Measurements from ENCODE around the gene MKLN1. TPM values are rescaled to one million over a fixed set of nuclear protein-coding genes. Genes with fewer than 3 reads are reported as not detected.

The MKLN1 gene
- total RNA-seq, 2 donors from 2014 or later = 25.1 to 29.3 TPM

DNA sequence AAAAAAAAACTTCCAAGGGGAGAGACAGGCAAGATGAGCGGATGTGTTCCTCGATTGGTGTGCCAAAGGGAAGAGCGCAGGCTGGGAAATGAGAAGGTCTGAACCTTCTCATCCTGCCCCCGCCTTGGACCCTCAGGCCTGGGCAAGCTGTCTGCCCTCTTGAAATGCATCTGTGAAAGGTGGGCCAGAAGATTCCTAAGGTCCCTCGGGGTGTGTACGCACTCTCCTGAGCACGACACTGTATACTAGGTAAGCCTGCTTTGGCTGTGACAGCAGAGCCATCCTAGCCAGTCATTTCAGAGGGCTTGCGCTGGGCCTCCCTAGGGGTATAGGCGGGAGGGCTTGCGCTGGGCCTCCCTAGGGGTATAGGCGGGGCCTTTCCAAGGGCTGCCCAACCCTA, 201.9 kb downstream of the MKLN1 start:
- no peaks in the 10 kb centered on the region for H3K36me3 ChIP-seq (replicated peaks in 1 of 2; ENCODE audit: insufficient read depth in 1 of 2, low read depth in 2 of 2)
- DNase-seq (no peak), ATAC-seq (no peak)
- peak overlapping the region in 1 of 4 donors; percentile 5 for H3K27ac ChIP-seq
- no peaks in the 10 kb centered on the region for H3K9me3 ChIP-seq
- WGBS, 2 donors = 89 to 93% methylated on average over 8 to 11 of the region's 11 CpGs
- intact Hi-C loops (cut with DNase I) = no loop called here
- no peak overlapping the region for H3K4me3 ChIP-seq
- H3K27me3 ChIP-seq = no peaks in the 10 kb centered on the region
- peaks cover 49% of the 10 kb centered on the region for H3K4me1 ChIP-seq
- no peak for TF ChIP-seq POLR2A (IDR thresholded peaks at IDR 0.05)
- TF ChIP-seq, protein P1, sequence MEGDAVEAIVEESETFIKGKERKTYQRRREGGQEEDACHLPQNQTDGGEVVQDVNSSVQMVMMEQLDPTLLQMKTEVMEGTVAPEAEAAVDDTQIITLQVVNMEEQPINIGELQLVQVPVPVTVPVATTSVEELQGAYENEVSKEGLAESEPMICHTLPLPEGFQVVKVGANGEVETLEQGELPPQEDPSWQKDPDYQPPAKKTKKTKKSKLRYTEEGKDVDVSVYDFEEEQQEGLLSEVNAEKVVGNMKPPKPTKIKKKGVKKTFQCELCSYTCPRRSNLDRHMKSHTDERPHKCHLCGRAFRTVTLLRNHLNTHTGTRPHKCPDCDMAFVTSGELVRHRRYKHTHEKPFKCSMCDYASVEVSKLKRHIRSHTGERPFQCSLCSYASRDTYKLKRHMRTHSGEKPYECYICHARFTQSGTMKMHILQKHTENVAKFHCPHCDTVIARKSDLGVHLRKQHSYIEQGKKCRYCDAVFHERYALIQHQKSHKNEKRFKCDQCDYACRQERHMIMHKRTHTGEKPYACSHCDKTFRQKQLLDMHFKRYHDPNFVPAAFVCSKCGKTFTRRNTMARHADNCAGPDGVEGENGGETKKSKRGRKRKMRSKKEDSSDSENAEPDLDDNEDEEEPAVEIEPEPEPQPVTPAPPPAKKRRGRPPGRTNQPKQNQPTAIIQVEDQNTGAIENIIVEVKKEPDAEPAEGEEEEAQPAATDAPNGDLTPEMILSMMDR (IDR thresholded peaks at IDR 0.05) = no peak

DNA sequence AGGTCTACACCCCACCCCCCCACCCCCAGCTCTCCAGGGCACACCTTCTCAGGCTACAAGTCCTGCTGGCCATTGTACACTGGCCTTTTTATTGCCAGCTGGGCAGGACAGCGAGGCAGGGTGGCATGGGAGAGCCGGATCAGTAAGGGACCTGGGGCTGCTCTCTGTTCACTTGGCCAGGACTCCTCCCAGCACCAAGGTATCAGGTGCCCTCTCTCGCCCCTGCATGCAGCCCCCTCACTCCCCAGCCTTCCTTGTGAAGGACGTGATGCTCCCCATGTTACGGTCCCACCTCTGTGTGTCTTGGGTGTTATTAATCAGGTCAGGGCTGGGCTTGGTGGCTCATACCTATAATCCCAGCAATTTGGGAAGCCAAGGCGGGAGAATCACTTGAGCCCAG, 202.5 kb downstream of the MKLN1 start:
- Histone ChIP-seq H3K36me3 (replicated peaks in 1 of 2; ENCODE audit: insufficient read depth in 1 of 2, low read depth in 2 of 2) (no peaks in the 10 kb centered on the region), H3K9me3 (no peaks in the 10 kb centered on the region), H3K27me3 (no peaks in the 10 kb centered on the region), H3K27ac (no peak overlapping the region), H3K4me1 (peaks cover 54% of the 10 kb centered on the region), H3K4me3 (no peak overlapping the region)
- DNase-seq = no peak
- WGBS, 2 donors = 99 to 100% methylated on average over 1 to 6 of the region's 6 CpGs
- ATAC-seq = no peak
- intact Hi-C loops (cut with DNase I) = no loop called here
- TF ChIP-seq POLR2A (IDR thresholded peaks at IDR 0.05) = no peak
- TF ChIP-seq, protein P1 (IDR thresholded peaks at IDR 0.05) = no peak

DNA sequence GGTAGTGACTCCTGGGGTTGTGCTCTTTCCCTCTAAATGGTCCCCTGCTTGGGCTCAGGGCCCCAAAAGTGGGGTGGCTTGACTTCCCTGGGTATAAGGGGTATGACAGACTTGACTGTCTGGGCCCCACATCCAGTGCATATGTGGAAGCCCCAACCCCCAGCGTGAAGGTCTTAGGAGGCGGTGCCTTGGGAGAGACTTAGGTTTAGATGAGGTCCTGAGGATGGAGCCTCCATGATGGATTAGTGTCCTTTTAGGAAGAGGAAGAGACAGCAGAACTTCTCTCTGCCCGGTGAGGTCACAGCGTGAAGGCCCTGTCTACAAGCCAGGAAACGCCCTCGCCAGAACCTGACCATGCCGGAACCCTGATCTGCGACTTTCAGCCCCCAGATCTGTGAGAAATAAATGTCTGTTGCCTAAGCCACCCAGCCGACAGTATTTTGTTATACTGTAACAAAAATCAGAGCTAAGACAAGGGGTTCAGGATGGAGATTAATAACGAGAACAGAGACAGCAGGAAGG, 205.0 kb downstream of the MKLN1 start:
- H3K9me3 ChIP-seq = no peaks in the 10 kb centered on the region
- DNase-seq = no peak
- no peaks in the 10 kb centered on the region for H3K27me3 ChIP-seq
- H3K27ac ChIP-seq = peak overlapping the region; percentile 67 to 86 (median 78)
- no peak overlapping the region for H3K4me3 ChIP-seq
- TF ChIP-seq, protein P1 (IDR thresholded peaks at IDR 0.05) = no peak
- no peak for TF ChIP-seq POLR2A (IDR thresholded peaks at IDR 0.05)
- WGBS, 2 donors = 56 to 59% methylated on average over 10 of the region's 10 CpGs
- intact Hi-C loops (cut with DNase I) = no loop called here
- H3K36me3 ChIP-seq (replicated peaks in 1 of 2; ENCODE audit: insufficient read depth in 1 of 2, low read depth in 2 of 2) = no peaks in the 10 kb centered on the region
- no peak for ATAC-seq
- H3K4me1 ChIP-seq = peaks cover 69% of the 10 kb centered on the region

DNA sequence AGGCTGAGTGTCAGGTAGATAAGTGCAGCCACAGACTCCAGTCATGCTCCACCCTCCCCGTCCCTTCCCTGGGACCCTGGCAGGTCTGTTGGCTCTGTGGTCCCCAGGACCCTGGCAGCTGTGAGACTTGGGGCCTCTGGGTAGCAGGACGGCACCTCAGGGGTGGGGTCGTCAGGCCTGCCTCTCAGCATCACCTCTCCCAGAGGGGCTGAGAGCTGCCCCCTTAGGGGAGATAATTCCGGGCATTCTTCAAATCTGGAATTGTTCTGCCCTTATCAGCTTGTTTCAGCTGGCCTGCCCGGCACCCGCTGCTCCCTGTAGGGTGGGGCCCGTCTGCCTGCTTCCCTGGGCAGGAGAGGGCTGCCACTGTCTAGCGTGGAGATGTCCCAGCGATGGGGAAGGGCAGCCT, 205.5 kb downstream of the MKLN1 start:
- no peak for ATAC-seq
- peak in 1 of 4 donors; percentile 52 for DNase-seq
- Histone ChIP-seq H3K27ac (peak overlapping the region; percentile 67 to 86 (median 78)), H3K4me3 (no peak overlapping the region), H3K9me3 (no peaks in the 10 kb centered on the region), H3K4me1 (peaks cover 74% of the 10 kb centered on the region), H3K27me3 (no peaks in the 10 kb centered on the region), H3K36me3 (replicated peaks in 1 of 2; ENCODE audit: insufficient read depth in 1 of 2, low read depth in 2 of 2) (no peaks in the 10 kb centered on the region)
- 37 to 60% methylated on average over 2 to 9 of the region's 9 CpGs for WGBS, 2 donors
- TF ChIP-seq, protein P1 (IDR thresholded peaks at IDR 0.05) = no peak
- TF ChIP-seq POLR2A (IDR thresholded peaks at IDR 0.05) = no peak
- intact Hi-C loops (cut with DNase I) = no loop called here
